H4 (cell line): ENCODE data around the gene MDGA2. TPM values are rescaled to one million over a fixed set of nuclear protein-coding genes. Genes with fewer than 3 reads are reported as not detected.

Experiments
- DNase-seq: peaks from one replicate; pipeline ENCODE4 v3.0.0-alpha.2; 2015; ENCODE audit warnings: low spot score
- total RNA-seq: library from RNA; depleted of rRNA; stranded (reverse); fragments of >200 nt; shearing (Covaris generic); gene quantifications from 2 replicates; pipeline ENCODE4 v1.2.3, GENCODE V29; 2014; rRNA removed

MDGA2 gene
- total RNA-seq: 2.8 and 4.8 TPM in 2 replicates

DNA sequence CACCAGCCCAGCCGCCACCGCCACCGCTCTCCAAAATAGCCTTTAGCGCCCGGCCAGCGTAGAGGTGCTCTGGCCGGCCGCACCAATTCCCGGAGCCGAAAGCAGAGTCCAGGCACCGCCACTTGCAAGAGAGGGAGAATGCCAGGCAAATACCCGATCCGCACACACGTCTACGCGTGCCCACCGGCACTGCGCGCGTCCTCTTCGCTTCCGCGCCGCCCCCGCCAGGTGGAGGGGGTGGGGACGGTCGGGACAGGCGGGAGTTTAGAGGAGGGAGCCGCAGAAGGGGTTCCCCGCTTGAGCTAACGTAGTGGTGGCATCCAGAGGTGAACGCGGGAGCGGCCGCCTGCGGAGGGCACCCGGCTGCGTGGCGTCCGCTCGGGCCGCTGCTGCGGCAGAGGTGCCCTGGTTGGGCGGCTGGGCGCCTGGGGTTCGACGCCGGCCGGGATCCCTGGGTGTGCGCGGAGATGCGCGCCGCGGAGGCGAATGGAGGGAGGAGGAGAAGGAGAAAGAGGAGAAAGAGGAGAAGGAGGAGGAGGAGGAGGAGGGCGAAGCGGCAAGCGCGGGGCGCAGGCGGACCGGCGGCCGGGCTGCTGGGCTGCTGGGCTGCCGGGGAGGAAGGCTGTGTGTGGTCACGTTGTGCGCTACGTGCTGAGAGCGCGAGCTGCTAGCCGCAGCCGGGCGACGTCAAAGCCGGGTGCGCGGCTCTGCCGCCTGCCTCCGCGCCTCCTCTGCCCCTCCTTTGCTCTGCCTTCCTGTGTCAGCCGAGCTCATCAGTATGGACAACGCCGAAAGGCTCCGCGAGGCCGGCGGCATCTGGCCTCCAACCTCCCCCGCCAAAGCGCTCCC is at the start of gene MDGA2:
Gene MDGA2 (minus strand): TSS at position 140 of the 849 bp plus-strand sequence.
- peak; percentile 19 for DNase-seq

GRCh38 chr14:47722929-47723693 is 47.7 kb upstream of the MDGA2 start:
- DNase-seq: no peak

DNA sequence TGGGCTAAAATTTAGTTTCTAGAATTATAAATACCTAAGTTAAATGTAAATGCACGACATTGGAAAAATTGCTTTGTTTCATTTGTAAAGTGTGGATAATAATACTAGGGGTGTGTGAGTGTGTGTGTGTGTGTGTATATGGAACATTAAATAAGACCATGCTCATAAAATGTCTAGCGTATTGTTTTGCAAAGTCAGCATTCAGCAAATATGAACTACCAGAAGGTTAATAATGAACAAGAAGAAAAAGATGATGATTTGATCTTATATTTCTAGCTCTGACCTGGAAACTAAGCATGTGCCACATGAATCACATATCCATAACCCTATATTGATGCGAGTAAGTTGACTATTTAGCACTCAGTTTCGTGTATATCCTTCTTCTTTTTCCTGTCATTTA is 44.9 kb upstream of the MDGA2 start:
- no peak for DNase-seq

- peak; percentile 36 for DNase-seq
Measured at GRCh38 chr14:47715330-47715729, 39.9 kb upstream of the MDGA2 start.

- no peak for DNase-seq
Measured at GRCh38 chr14:47710581-47710980, 35.2 kb upstream of the MDGA2 start.

DNA sequence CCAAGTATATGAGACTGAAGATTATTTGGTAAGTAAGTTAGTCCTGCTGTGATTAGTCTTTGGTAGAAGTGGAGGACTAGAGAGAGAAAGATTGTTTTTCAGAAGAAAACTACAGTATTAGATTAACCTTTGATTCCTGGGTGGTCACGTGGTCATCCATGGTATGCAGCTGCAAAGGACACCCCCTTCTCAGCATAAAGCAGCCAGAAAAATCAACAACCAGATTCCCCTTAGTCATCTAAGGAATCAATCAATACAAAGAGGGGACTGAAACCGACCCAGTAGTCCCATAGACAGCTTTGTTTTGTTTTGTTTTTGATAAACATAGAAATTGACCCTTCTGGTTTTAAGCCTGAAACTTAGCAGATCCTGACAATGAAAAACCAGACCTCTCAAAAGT is 30.3 kb upstream of the MDGA2 start:
- DNase-seq: no peak

- no peak for DNase-seq
Measured at GRCh38 chr14:47691829-47692228, 16.4 kb upstream of the MDGA2 start.

DNA sequence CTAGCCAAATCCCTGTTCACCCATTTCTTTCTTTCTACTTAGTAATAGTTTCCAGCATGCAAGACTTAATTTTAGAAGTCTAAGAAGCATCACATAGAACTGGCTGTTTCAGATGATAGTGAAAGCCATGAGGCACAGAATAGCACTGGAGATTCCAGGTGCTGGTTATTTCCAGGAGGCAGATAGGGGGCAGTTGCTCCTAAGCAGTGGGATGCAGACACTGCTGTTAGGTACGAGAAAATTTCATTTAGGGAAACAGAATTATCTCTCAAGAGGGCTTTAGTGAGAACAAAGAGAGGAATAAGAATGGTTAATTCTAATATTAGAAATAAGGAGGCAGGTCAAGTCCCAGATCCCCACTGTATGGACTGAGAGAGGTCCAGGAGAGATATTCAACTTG is 3.6 kb upstream of the MDGA2 start:
- DNase-seq: no peak

GRCh38 chr14:47678157-47678556 is 2.8 kb upstream of the MDGA2 start:
- no peak for DNase-seq

- no peak for DNase-seq
Measured at GRCh38 chr14:47676315-47676617, 861 bp upstream of the MDGA2 start.

DNA sequence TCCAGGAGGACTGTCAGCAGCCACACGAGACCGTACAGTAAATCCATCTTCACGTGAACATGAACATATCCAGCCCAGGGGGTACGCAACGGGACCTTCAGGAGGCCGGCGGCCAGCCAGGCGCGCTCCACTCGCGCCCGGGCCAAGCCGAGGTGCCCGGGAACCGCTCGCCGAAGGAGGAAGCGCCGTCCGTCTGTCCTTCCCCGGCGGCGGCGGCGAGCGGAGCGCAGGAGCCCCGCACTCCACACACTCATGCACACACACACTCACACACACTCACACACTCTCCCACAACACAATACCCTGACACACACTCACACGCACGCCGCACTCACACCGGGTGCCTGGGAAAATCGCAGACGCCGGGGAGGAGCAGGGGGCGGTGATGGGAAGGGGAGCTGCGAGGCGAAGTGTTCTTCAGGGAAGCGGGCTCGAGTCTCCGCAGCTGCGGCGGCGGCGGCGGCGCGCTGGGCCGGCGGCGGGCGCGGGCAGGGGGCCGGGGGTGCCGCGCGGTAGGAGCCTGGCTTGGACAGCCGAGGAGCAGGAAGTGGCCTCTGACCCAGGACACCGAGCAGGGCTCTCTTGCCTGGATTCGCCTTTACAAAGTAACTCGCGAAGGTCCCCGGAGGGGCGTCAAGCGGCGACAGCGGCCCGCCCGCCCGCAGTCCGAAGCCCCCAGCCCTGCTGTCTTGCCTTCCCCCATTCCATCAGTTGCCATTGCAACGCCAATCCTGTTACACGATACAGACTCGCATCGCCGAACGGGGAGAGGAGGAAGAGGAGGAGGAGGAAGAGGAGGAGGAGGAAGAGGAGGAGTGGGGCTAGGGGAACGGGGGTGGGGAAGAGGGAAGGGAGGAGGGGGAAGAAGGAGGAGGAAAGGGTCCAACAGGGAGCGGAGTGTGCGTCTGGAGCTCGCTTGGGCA is 601 bp downstream of the MDGA2 start:
- DNase-seq: no peak

GRCh38 chr14:47674148-47674542 is 1.3 kb downstream of the MDGA2 start:
- no peak for DNase-seq

GRCh38 chr14:47665337-47666134 is 9.9 kb downstream of the MDGA2 start:
- no peak for DNase-seq

GRCh38 chr14:47662466-47662865 is 12.9 kb downstream of the MDGA2 start:
- no peak for DNase-seq

DNA sequence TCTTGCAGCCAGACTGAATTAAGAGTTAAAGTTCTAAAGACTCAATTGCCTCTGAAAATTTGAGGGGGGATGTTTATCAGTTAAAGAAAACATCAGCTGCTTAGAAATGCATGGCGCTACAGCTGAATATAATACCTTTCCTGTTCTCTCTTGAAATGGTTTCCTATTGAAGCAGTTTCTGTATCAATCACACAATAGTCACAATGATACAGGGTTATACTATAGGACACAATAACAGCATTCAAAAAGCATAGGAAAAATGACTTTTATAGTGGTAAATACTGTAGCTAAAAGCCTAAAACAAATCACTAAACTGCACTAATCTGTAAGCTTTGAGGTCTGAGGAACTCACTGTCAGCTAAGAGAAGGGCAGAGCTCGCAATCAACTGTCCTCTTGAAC is 15.2 kb downstream of the MDGA2 start:
- no peak for DNase-seq

- no peak for DNase-seq
Measured at GRCh38 chr14:47658041-47658440, 17.4 kb downstream of the MDGA2 start.

DNA sequence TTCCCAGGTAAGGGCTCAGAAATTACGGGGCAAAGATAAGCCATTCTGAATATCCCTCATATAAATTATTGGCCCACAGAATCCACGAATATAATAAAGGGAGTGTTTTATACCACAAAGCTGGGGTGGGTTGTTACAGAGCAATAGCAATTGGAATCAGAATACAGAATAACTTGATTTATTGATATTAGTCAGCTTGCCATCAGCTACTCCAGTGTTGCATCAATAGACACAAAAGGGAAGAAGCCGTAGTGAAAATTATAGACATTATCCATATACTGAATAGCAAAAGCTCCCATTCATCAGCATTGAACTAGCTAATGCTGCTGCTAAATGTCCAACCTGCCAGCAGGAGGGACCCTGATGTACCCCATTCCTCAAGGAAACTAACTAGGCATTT is 18.3 kb downstream of the MDGA2 start:
- DNase-seq: no peak

DNA sequence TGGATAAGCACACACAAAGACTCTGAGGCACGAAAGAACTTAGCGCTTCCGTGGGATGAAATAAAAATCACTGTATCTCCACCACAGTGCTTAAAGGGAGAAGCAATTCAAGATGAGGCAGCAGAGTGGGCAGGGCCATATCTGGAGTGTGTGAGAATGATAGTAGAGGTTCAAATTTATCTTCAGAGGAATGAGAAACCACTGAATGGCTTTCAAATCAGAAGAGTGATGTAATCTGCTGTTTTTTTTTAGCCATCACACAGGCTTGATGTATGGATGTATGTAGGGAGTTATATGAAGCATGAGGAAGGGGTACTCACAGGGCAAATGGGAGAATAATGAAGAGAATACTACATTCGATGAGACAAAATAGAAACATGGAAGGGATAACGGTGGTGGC is 24.1 kb downstream of the MDGA2 start:
- no peak for DNase-seq

DNA sequence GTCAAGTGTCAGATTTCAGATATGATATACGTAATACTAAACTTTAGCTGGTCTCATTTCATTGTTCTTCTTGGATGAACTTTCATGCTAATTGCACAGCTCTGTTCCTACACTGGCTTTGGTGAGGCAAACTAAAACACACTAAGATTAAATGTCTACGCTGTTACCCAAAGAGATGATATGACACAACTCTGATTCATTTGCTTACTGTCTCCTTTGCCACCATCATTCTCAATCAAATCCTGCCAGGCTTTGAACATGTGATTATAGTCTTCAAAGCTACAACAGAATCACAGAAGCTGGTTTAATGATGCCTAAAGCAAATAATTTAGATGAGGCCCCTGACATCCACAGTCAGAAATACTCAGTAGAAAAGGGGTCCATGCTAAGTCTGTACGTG is 37.7 kb downstream of the MDGA2 start:
- DNase-seq: no peak

DNA sequence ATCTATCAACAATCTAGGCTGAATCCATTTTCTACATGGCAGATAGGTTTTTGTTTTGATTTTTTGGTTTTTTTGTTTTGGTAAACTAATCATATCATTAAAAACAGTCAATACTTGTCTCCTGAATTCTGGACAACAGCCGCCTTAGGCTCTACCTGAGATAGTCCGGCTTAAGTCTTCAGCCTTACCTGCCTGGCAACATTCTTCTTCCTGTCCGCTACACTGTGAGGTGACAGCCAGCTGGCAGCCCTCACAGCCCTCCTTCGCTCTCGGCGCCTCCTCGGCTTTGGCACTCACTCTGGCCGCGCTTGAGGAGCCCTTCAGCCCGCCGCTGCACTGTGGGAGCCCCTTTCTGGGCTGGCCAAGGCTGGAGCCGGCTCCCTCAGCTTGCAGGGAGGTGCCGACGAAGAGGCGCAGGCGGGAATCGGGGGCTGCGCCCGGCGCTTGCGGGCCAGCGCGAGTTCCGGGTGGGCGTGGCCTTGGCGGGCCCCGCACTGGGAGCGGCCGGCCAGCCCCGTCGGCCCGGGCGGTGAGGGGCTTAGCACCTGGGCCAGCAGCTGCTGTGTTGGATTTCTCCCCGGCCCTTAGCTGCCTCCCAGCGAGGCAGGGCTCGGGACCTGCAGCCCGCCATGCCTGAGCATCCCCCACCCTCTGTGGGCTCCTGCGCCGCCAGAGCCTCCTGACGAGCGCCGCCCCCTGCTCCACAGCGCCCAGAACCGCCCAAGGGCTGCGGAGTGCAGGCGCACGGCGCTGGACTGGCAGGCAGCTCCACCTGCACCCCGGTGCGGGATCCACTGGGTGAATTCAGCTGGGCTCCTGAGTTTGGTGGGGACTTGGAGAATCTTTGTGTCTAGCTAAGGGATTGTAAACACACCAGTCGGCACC is 49.0 kb downstream of the MDGA2 start:
- no peak for DNase-seq
